ENCODE measurements around the gene BTBD17.
"Not testable (repeated sequence)": the region's sequence is repeated elsewhere in the genome, so short reads cannot be mapped to it uniquely, and the experiment has no call there.

The BTBD17 gene

GRCh38 chr17:74361230-74362068 is at the start of gene BTBD17:
TSS of gene BTBD17 (minus strand) at chr17:74361868. CDS start at chr17:74361819, 49 bp downstream.
- no peak for DNase-seq

GRCh38 chr17:74410001-74410443 is 48.4 kb upstream of the BTBD17 start:
- no peak for DNase-seq

GRCh38 chr17:74408815-74409214 is 47.1 kb upstream of the BTBD17 start:
- no peak for DNase-seq

- DNase-seq, result no peak
These were observed 46.6 kb upstream of the BTBD17 start for GRCh38 chr17:74408262-74408661.

GRCh38 chr17:74407384-74407783 is 45.7 kb upstream of the BTBD17 start:
- DNase-seq, result no peak

GRCh38 chr17:74405311-74405710 is 43.6 kb upstream of the BTBD17 start:
- DNase-seq, result not testable (repeated sequence)

GRCh38 chr17:74404789-74405188 is 43.1 kb upstream of the BTBD17 start:
- DNase-seq, result no peak

- DNase-seq, result no peak
These were observed 42.5 kb upstream of the BTBD17 start for GRCh38 chr17:74404218-74404617.

GRCh38 chr17:74403512-74404137 is 42.0 kb upstream of the BTBD17 start:
- DNase-seq, result no peak

- DNase-seq, result no peak
These were observed 40.4 kb upstream of the BTBD17 start for GRCh38 chr17:74402048-74402447.

- DNase-seq, result no peak
These were observed 34.9 kb upstream of the BTBD17 start for GRCh38 chr17:74396567-74396966.

- no peak for DNase-seq
These were observed 33.3 kb upstream of the BTBD17 start for GRCh38 chr17:74394977-74395376.

- no peak for DNase-seq
These were observed 32.7 kb upstream of the BTBD17 start for GRCh38 chr17:74394275-74394950.

- DNase-seq, result no peak
These were observed 31.8 kb upstream of the BTBD17 start for GRCh38 chr17:74393346-74393942.

GRCh38 chr17:74392848-74393247 is 31.2 kb upstream of the BTBD17 start:
- no peak for DNase-seq

- no peak for DNase-seq
These were observed 30.1 kb upstream of the BTBD17 start for GRCh38 chr17:74391771-74392170.

GRCh38 chr17:74390680-74391653 is 29.3 kb upstream of the BTBD17 start:
- no peak for DNase-seq

GRCh38 chr17:74389937-74390679 is 28.4 kb upstream of the BTBD17 start:
- DNase-seq, result no peak

- no peak for DNase-seq
These were observed 27.6 kb upstream of the BTBD17 start for GRCh38 chr17:74389084-74389753.

- no peak for DNase-seq
These were observed 25.9 kb upstream of the BTBD17 start for GRCh38 chr17:74387365-74388218.

All from NK-92 treated with Interleukin-12 subunit alpha and Interleukin-12 subunit beta, amount 100 ng/mL, for 24 hours (cell line).